Measurements from ENCODE around the gene RBCK1.

The RBCK1 gene

GRCh38 chr20:397432-398237 lies 10.5 kb upstream of the RBCK1 start:
- no peak for ATAC-seq (replicated peaks)
- no peak for DNase-seq
- Mint-ChIP-seq H3K4me1 (ENCODE audit: low read depth in 2 of 2) (peaks cover 0 to 4% of the 10 kb centered on the region in 2 donors), H3K9me3 (no peaks in the 10 kb centered on the region), H3K4me3 (no peak overlapping the region), H3K27ac (no peak overlapping the region), H3K27me3 (no peaks in the 10 kb centered on the region), H3K36me3 (ENCODE audit: insufficient read depth) (peaks cover 37% of the 10 kb centered on the region)

GRCh38 chr20:399182-399707 lies 8.9 kb upstream of the RBCK1 start:
- Mint-ChIP-seq H3K4me3 (no peak overlapping the region), H3K27me3 (no peaks in the 10 kb centered on the region), H3K27ac (no peak overlapping the region), H3K4me1 (ENCODE audit: low read depth in 2 of 2) (peaks cover 0 to 10% of the 10 kb centered on the region in 2 donors), H3K36me3 (ENCODE audit: insufficient read depth) (peaks cover 29% of the 10 kb centered on the region), H3K9me3 (no peaks in the 10 kb centered on the region)
- DNase-seq (no peak), ATAC-seq (replicated peaks) (no peak)

GRCh38 chr20:400128-400453 lies 8.0 kb upstream of the RBCK1 start:
- no peaks in the 10 kb centered on the region for H3K9me3 Mint-ChIP-seq
- no peaks in the 10 kb centered on the region for H3K27me3 Mint-ChIP-seq
- no peak for DNase-seq
- H3K36me3 Mint-ChIP-seq (ENCODE audit: insufficient read depth): peaks cover 20% of the 10 kb centered on the region
- H3K27ac Mint-ChIP-seq: no peak overlapping the region
- ATAC-seq (replicated peaks): no peak
- no peak overlapping the region for H3K4me3 Mint-ChIP-seq
- H3K4me1 Mint-ChIP-seq (ENCODE audit: low read depth in 2 of 2): peaks cover 0 to 10% of the 10 kb centered on the region in 2 donors

- ATAC-seq (replicated peaks) (no peak), DNase-seq (no peak)
- Mint-ChIP-seq H3K4me1 (ENCODE audit: low read depth in 2 of 2) (peaks cover 0 to 10% of the 10 kb centered on the region in 2 donors), H3K36me3 (ENCODE audit: insufficient read depth) (peaks cover 16% of the 10 kb centered on the region), H3K27me3 (no peaks in the 10 kb centered on the region), H3K27ac (no peak overlapping the region), H3K4me3 (no peak overlapping the region), H3K9me3 (no peaks in the 10 kb centered on the region)
These were observed 7.4 kb upstream of the RBCK1 start for GRCh38 chr20:400454-401275.

GRCh38 chr20:401682-402495 lies 6.2 kb upstream of the RBCK1 start:
- Mint-ChIP-seq H3K27ac (no peak overlapping the region), H3K27me3 (no peaks in the 10 kb centered on the region), H3K36me3 (ENCODE audit: insufficient read depth) (peaks cover 27% of the 10 kb centered on the region), H3K9me3 (no peaks in the 10 kb centered on the region), H3K4me1 (ENCODE audit: low read depth in 2 of 2) (peaks cover 3 to 12% of the 10 kb centered on the region in 2 donors), H3K4me3 (no peak overlapping the region)
- DNase-seq (no peak), ATAC-seq (replicated peaks) (no peak)

GRCh38 chr20:402496-402885 lies 5.6 kb upstream of the RBCK1 start:
- no peaks in the 10 kb centered on the region for H3K27me3 Mint-ChIP-seq
- DNase-seq (no peak), ATAC-seq (replicated peaks) (no peak)
- H3K4me3 Mint-ChIP-seq: no peak overlapping the region
- H3K36me3 Mint-ChIP-seq (ENCODE audit: insufficient read depth): peaks cover 30% of the 10 kb centered on the region
- H3K9me3 Mint-ChIP-seq: no peaks in the 10 kb centered on the region
- H3K27ac Mint-ChIP-seq: no peak overlapping the region
- H3K4me1 Mint-ChIP-seq (ENCODE audit: low read depth in 2 of 2): peaks cover 9 to 16% of the 10 kb centered on the region in 2 donors

GRCh38 chr20:402898-403581 lies 5.1 kb upstream of the RBCK1 start:
- H3K27ac Mint-ChIP-seq: peak overlapping the region in 1 of 2 donors; percentile 19
- no peak overlapping the region for H3K4me3 Mint-ChIP-seq
- H3K4me1 Mint-ChIP-seq (ENCODE audit: low read depth in 2 of 2): peaks cover 9 to 16% of the 10 kb centered on the region in 2 donors
- H3K27me3 Mint-ChIP-seq: no peaks in the 10 kb centered on the region
- peaks cover 28% of the 10 kb centered on the region for H3K36me3 Mint-ChIP-seq (ENCODE audit: insufficient read depth)
- no peak for DNase-seq
- ATAC-seq (replicated peaks): no peak
- no peaks in the 10 kb centered on the region for H3K9me3 Mint-ChIP-seq

GRCh38 chr20:403582-403957 lies 4.5 kb upstream of the RBCK1 start:
- peaks cover 29% of the 10 kb centered on the region for H3K36me3 Mint-ChIP-seq (ENCODE audit: insufficient read depth)
- peaks cover 9 to 16% of the 10 kb centered on the region in 2 donors for H3K4me1 Mint-ChIP-seq (ENCODE audit: low read depth in 2 of 2)
- H3K27ac Mint-ChIP-seq: peak overlapping the region in 1 of 2 donors; percentile 19
- no peak overlapping the region for H3K4me3 Mint-ChIP-seq
- H3K27me3 Mint-ChIP-seq: no peaks in the 10 kb centered on the region
- ATAC-seq (replicated peaks) (no peak), DNase-seq (no peak)
- no peaks in the 10 kb centered on the region for H3K9me3 Mint-ChIP-seq

- Mint-ChIP-seq H3K27ac (no peak overlapping the region), H3K9me3 (no peaks in the 10 kb centered on the region), H3K4me3 (no peak overlapping the region), H3K27me3 (no peaks in the 10 kb centered on the region), H3K4me1 (ENCODE audit: low read depth in 2 of 2) (peaks cover 13 to 20% of the 10 kb centered on the region in 2 donors), H3K36me3 (ENCODE audit: insufficient read depth) (peaks cover 32% of the 10 kb centered on the region)
- DNase-seq (no peak), ATAC-seq (replicated peaks) (no peak)
These were observed 4.0 kb upstream of the RBCK1 start for GRCh38 chr20:404088-404487.

GRCh38 chr20:406200-407132 lies 1.6 kb upstream of the RBCK1 start:
- peak overlapping the region; percentile 55 to 84 for H3K27ac Mint-ChIP-seq
- H3K4me3 Mint-ChIP-seq: peak overlapping the region; percentile 93 to 94
- H3K27me3 Mint-ChIP-seq: no peaks in the 10 kb centered on the region
- no peak for DNase-seq
- ATAC-seq (replicated peaks): no peak
- peaks cover 42% of the 10 kb centered on the region for H3K36me3 Mint-ChIP-seq (ENCODE audit: insufficient read depth)
- H3K9me3 Mint-ChIP-seq: no peaks in the 10 kb centered on the region
- peaks cover 33% of the 10 kb centered on the region in 2 donors for H3K4me1 Mint-ChIP-seq (ENCODE audit: low read depth in 2 of 2)

- Mint-ChIP-seq H3K4me1 (ENCODE audit: low read depth in 2 of 2) (peaks cover 30 to 41% of the 10 kb centered on the region in 2 donors), H3K9me3 (no peaks in the 10 kb centered on the region), H3K36me3 (ENCODE audit: insufficient read depth) (peaks cover 49% of the 10 kb centered on the region), H3K27me3 (no peaks in the 10 kb centered on the region), H3K4me3 (peak overlapping the region; percentile 93 to 94), H3K27ac (peak overlapping the region; percentile 55 to 84)
- DNase-seq: peak; percentile 43 to 58 (median 55)
- peak; percentile 67 for ATAC-seq (replicated peaks)
These were observed 756 bp upstream of the RBCK1 start for GRCh38 chr20:407133-407952.

All from effector memory CD8-positive, alpha-beta T cell (primary cell).